ENCODE data around the gene PGM2L1.

PGM2L1 gene

DNA sequence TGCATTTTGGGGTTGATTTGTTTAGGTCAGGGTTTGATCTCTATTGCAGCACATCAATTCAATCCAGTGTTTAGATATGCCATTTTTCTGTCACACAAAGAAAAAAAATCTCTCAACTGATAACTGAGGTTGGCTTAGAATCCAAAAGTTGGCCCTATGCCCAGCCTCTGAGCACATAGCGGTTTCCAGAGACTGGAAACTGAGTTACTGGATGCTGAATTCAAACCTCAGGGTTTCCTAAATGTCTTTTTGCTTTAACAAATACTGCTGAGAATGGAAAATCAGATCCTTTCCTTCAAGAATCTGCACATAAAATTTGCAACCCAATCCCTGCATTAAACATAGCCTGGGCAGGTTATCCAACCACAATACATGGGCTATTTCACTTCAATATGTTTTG is 90.8 kb downstream of the PGM2L1 start:
- no peak for DNase-seq (ENCODE audit: low read depth in 4 of 4, low spot score in 1 of 4)

GRCh38 chr11:74306435-74307175 is 91.6 kb downstream of the PGM2L1 start:
- DNase-seq (ENCODE audit: low read depth in 4 of 4, low spot score in 1 of 4), result no peak

GRCh38 chr11:74299015-74299414 is 99.2 kb downstream of the PGM2L1 start:
- DNase-seq (ENCODE audit: low read depth in 4 of 4, low spot score in 1 of 4), result no peak

DNA sequence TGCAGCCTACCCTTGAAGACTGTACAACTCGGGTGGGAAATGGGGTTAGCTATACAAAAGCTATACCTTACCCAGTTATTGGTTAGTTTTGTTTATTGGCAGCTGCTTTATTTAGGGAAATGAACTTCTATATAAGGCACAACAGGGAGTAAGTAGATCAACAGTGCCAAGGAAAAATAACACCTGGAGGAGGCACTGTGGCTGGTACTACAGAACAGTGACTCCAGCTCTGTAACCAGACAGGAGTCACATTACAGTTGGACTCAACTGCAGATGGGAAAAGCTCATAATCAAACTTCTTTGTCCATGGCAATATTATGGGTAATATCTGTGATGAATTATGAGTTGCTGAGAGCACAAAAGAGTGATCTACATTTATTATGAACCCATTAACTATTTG is 100.7 kb downstream of the PGM2L1 start:
- no peak for DNase-seq (ENCODE audit: low read depth in 4 of 4, low spot score in 1 of 4)

DNA sequence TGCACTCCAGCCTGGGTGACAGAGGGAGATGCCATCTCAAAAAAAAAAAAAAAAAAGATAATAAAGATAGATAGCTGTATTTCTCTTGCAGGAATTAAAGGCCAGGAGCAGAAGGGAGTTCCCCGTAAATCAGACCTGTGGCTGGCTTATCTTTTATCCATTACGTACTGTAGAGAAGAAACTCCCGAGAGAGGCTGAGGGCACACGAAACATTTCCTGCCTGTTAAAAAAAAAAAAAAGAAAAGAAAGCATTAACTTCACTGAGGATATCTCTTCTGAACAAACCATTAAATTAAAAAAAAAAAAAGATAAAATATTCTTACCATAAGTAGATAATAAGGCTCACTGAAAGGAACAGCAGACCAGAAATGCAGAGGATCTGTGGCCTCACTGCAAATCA is 109.3 kb downstream of the PGM2L1 start:
- no peak for DNase-seq (ENCODE audit: low read depth in 4 of 4, low spot score in 1 of 4)

DNA sequence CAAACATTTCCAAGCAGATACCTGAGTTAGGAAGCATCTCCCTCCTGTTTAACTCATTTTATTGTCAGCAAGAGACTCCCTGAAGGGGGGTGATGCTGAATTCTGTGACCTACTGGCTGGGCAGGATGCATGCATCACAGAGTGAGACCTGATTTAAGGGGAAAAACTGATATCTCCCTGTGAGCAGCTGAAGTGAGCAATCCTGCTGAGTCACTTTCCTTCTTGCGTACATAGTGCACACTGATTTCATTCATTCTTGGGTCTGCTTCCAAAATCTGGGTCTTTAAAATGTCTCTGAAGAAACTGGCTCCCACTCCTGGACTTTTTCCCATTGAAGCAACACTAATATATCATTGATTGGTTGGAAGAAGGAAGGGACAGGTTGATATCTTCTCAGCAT is 110.1 kb downstream of the PGM2L1 start:
- no peak for DNase-seq (ENCODE audit: low read depth in 4 of 4, low spot score in 1 of 4)

DNA sequence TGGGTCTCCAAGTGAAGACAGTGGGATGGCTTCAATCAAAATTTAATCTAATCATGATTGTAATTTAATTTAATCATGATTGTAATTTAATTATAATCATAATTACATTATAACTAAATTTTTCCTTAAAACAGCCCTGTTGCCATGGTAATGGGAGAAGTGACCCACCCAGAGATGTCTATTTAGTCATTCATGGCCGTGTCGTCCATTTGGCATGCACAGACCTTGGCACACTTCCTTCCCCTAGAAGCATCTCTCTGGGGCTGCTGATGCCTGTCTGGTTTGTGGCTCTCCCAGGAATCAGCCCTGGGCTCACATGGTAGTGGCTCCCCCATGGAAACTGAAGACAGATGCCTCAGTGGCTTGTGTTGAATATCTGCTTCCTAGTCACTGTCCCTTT is 113.8 kb downstream of the PGM2L1 start:
- DNase-seq (ENCODE audit: low read depth in 4 of 4, low spot score in 1 of 4), result no peak

DNA sequence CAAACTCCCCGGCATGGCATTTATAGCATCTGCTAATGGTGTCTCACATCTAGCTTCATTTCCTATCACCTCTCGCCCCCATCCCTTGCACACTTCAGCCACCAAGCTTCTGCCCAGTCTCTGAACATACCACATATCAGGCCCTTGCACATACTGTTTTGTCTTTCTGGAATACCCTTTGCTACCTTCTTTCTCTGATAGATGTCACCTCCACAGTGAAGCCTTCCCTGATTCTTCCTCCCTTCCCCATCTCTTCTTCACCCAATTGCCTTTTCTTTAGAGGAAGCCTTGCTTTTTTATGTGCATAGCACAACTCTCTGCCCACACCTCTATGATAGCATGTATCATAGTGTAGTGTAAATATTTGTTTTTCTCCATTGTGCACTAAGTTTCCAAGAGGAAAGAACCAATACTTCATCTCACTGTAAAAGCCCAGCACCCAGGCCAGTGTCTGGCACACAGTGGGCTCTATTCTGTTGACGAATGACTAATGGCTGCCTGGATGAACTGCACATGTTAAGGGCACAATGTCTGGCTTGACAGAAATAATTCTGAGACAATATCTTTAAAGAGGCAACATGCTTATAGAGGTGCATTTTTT is 114.6 kb downstream of the PGM2L1 start:
- no peak for DNase-seq (ENCODE audit: low read depth in 4 of 4, low spot score in 1 of 4)

DNA sequence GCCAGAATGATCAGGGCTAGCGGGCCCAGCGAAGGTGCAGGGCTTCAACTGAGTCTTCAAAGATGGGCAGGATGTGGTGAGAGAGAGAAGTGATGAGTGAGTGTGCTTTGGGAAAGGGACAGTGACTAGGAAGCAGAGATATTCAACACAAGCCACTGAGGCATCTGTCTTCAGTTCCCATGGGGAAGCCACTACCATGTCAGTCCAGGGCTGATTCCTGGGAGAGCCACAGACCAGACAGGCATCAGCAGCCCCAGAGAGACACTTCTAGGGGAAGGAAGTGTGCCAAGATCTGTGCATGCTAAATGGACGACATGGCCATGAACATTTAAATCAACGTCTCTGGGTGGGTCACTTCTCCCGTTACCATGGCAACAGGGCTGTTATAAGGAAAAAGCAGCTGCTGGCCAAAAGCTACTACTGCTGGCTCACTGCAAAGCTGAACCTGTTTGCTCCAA is 115.3 kb downstream of the PGM2L1 start:
- DNase-seq (ENCODE audit: low read depth in 4 of 4, low spot score in 1 of 4), result no peak

DNA sequence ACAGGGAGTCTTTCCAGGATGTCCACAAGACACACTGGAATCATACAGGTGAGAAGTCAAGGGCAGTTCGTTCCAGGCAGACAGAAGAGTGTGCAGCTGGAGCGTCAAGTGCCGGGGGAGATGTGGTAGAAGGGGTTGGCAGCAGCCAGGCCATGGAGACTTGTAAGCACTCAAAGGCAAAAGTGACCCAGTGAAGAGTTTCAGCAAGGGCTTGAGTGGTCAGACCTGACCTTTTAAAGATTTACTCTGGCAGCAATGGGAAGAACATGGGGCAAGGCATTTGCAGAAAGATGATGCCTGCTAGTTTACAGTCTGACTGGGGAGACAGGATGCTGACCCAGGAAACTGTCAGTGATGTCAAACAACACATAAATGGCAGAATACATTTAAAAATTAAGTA is 115.8 kb downstream of the PGM2L1 start:
- DNase-seq (ENCODE audit: low read depth in 4 of 4, low spot score in 1 of 4), result no peak

DNA sequence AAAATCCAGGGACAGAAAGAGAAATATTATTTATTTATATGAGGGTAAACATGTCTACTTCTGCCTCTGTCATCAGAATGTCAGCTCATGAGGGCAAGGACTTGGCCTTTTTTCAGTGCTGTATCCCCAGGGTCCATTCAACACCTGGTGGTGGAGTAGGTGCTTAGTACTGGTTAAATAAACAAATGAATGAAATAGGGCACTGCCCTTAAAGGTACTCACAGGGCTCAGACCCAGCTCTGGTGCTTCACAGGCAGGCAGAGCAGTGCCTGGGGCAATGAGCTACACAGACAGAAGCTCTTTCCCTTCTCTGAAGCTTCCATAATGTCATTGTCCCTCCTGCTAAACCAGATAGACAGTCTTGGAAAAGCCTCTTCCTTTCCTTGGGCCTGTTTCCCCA is 117.7 kb downstream of the PGM2L1 start:
- no peak for DNase-seq (ENCODE audit: low read depth in 4 of 4, low spot score in 1 of 4)
